Uterus (tissue), 2 donors: Measurements from ENCODE around the gene POMT1.

Experiments used
- POLR2A ChIP-seq, 2 donors: fragments of 450-650 bp; IDR thresholded peaks; one replicate each; pipeline ENCODE4 v1.6.1; 2016; ENCODE audit warnings: antibody characterized with exemption in 2 of 2, mild to moderate bottlenecking in 1 of 2, moderate library complexity in 1 of 2
- TF ChIP-seq, protein P1 (sequence below), 4 experiments: fragments of 200-600 bp in 2 of 4; fragments of 450-650 bp in 2 of 4; sonication (generic) in 2 of 4; IDR thresholded peaks; one replicate each; pipeline ENCODE4 v1.5.1; 2016 to 2019; ENCODE audit warnings: antibody characterized with exemption in 4 of 4, mild to moderate bottlenecking in 2 of 4, moderate library complexity in 1 of 4

GRCh38 chr9:131469951-131470350, 32.8 kb upstream of the POMT1 start:
- TF ChIP-seq, protein P1, sequence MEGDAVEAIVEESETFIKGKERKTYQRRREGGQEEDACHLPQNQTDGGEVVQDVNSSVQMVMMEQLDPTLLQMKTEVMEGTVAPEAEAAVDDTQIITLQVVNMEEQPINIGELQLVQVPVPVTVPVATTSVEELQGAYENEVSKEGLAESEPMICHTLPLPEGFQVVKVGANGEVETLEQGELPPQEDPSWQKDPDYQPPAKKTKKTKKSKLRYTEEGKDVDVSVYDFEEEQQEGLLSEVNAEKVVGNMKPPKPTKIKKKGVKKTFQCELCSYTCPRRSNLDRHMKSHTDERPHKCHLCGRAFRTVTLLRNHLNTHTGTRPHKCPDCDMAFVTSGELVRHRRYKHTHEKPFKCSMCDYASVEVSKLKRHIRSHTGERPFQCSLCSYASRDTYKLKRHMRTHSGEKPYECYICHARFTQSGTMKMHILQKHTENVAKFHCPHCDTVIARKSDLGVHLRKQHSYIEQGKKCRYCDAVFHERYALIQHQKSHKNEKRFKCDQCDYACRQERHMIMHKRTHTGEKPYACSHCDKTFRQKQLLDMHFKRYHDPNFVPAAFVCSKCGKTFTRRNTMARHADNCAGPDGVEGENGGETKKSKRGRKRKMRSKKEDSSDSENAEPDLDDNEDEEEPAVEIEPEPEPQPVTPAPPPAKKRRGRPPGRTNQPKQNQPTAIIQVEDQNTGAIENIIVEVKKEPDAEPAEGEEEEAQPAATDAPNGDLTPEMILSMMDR (IDR thresholded peaks at IDR 0.05): no peak
- TF ChIP-seq POLR2A (IDR thresholded peaks at IDR 0.05): no peak
